GM19467 (cell line): ENCODE measurements around the gene WFS1.

Source experiments
- ATAC-seq: cut with Tn5 transposase; IDR thresholded peaks from one replicate; pipeline ENCODE4 v1.9.1; 2021; ENCODE audit warnings: mild to moderate bottlenecking, moderate library complexity; ENCODE audit not compliant: unreplicated experiment

WFS1 gene

GRCh38 chr4:6324461-6324998 lies 54.9 kb downstream of the WFS1 start:
- no peak for ATAC-seq

DNA sequence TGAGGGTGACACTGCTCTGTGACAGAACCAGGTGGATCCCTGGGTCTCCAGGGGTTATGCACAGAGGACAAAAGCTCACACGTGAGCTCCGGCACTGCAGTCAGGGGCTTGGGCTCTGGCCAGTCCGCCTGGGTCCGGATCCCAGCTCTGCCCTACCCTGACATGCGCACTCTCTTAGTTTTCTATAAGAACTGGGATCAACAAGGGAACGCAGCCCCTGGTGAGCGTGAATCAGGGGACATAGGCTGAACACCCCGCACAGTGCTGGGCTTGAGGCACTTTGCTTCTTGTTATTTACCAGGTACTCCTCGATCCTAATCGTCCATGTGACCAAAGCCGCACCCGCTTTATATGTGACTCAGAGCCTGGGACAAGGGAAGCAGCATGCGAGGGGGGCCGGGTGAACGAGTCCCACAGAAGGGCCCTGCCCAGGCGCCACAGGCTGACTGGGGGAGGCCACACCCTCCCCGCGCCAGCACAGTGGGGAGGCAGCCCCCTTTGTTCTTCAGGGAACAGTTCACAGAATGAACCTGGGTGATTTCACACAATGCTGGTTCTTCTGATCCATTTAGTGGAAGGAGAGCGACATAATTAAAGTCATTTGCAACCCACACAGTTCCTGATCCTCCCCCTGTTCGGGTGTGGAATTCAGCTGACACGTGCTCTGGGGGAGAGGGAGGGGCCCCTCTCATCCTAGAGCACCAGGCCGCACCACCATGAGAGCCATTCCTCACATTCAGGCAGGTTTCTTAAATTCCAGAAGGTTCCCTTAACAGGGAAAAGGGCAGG lies 55.5 kb downstream of the WFS1 start:
- ATAC-seq: no peak

GRCh38 chr4:6325788-6326290 lies 56.2 kb downstream of the WFS1 start:
- no peak for ATAC-seq

DNA sequence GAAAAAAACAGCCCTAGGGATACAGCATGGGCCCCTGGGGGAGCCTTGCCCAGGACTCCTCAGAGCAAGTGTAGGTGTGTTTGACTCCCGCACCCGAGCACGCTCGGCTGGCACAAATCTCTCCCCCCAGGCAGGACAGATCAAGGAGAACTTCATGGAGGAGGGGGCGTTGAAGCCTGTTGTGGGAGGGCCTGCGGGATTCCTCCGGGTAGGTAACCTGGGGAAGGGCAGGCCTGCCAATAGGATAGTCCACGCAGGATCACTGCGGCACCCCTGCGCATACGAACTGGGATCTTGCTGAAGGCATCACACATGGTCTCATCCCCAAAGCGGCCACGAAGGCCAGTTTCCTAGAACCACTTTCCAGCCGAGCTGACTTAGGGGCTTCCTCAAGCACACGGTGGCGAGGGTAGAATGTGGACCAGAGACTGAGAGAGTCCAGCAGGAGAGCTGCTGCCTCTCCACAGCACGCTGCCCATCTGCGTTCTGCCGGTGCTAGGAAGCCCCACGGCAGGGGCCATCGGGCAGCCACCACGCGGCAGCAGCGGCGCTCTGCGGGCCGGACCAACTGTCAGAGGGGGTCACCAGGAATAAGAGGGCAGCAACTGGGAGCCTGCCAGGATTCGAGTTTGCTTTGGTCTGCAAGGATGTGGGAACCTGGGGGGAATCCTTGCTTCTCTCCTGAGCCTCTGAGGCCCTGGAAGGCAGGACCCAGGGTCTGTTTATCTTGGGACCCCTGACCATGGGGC lies 56.8 kb downstream of the WFS1 start:
- ATAC-seq: no peak

GRCh38 chr4:6327220-6327917 lies 57.7 kb downstream of the WFS1 start:
- ATAC-seq: peak; percentile 56

DNA sequence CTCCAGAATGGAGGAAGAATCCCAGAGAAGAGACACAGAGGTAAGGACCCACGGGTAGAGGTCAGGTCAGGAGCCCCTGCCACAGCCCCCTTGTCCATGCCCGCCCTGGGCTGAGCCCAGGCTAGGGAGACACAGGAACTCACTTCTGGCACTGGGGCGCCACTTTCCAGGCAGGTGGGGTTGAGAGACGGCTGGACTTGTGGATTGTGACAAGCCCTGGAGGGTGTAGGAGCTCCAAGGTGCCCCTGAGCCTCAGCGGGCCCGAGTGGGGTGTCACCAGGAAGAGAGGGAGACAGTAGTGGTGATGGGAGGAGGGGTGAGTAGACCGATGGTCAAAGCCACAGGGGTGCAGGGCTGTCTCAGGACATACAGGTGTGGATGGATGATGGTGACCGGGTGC lies 58.9 kb downstream of the WFS1 start:
- ATAC-seq: no peak

DNA sequence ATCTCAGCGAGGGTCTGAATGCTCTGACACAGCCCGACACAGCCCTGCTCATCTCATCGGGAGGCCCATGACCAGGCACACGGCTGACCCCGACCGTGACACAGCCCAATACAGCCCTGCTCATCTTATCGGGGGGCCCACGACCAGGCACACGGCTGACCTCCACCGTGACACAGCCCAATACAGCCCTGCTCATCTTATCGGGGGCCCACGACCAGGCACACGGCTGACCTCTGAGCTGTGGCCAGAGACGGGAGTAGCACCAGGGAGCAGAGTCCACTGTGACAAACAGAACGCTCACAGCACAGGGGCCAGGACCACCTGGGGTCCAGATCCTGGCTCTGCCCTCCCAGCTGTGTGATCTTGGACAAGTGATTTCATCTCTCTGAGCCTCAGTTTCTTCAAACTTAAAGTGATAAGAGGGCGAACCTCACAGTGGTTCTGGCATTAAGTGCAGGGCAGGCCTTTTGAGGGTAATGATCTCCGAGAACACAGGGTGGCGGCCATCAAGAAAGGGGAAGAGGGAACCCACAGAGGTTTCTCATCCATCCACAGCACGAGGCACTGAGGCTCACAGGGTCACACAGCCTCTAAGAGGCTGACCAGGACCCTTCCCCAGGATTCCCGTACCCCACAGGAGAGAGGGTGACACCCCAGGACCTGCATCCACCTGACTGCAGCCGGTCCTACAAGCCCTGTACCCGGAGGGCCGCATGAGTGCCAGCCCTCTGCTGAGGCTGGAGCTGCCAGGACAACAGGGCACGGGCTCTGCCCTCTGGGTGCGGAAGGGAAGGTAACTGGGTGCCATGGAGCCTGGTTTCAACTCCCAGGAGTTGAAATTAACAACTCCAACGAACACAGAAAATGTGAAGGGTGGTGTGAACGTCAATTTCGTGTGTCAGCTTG lies 60.1 kb downstream of the WFS1 start:
- ATAC-seq: no peak

GRCh38 chr4:6330384-6330767 lies 60.7 kb downstream of the WFS1 start:
- ATAC-seq: no peak

DNA sequence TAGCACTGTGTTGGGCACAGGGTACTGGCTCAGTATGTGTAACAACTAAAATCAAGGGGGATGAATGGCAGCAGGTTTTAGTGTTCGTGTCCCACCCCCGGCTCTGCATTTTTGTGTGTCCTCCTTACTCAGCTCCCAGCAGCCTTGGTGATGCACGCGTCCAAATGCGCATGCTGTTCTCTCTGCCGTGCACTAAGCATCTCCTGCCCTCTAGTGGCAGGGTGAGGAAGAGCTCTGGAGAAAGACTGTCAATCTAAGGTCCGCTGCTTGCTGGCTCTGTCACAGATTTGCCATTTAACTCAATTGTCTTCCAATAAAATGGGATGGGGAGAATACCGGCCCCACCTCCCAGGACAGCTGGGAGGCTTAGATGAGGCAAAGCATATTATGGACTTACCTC lies 61.4 kb downstream of the WFS1 start:
- ATAC-seq: no peak

DNA sequence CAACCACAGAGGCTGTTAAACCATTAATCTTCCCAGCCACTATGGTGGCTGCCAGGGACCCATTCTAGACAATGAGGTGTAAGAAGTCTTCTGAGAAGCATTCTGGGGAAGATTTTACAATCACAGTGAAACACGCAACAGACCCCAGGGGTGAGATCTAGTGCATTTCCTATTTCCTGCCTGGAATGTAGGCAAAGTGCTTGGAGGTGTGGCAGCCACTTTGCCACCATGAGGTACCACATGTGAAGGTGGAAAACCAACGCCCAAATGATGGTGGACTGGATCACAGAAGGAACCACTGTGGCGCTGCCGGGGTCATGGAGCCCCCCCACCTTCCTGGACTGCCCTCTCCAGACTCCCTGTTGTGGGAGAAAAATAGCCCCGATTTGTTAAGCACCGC lies 61.8 kb downstream of the WFS1 start:
- ATAC-seq: no peak

GRCh38 chr4:6332042-6332668 lies 62.5 kb downstream of the WFS1 start:
- ATAC-seq: no peak

DNA sequence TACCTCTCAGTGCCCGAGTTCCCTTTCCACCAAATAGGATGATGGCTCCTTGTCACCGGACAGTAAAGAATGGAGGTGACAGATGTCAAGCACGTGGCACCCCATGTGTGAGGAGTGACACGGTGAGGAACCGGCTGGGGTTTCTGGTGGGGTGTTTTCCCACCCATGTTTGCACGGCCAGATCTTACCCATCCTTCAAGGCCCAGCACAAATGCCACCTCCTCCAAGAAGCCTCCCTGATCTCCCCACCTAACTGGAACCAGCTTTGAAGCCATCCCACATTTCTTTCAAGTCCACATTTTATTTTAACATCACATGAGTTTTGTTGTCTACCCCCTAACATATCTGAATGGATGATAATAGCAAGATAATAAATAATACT lies 63.0 kb downstream of the WFS1 start:
- no peak for ATAC-seq

- no peak for ATAC-seq
Observed at GRCh38 chr4:6333301-6334202, 63.9 kb downstream of the WFS1 start.

DNA sequence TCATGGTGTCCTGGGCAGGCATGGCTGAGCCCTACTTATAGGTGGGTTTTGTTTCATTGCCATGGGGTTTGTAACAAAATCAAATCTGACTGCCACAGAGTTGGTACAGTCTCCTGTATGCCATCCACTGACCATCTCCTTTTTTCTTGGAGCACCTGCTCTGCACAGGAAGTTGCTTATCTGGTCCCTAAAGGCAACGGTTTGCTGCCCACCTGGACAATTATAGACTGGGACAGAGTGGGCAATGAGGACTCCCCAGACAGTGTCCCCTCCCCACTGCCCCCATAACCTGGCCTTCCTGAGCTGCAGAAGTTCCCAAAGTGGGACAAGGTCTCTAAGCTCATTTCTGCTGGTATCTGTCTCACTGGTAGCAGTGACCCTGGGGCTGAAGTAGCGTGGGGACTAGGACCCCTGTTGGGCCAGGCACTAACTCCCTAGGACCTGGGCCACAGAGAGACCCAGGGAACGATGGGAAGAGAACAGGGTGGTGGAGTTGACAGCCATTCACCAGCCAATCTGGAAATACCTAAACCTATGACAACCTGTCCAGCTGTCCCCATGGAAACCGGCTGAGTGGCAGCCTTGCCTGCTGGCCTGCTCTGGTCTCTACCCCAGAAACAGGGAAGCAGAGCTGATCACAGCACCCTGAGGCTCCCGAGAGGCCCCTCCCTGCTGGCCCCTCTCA lies 64.7 kb downstream of the WFS1 start:
- no peak for ATAC-seq

- ATAC-seq: no peak
Observed at GRCh38 chr4:6335040-6335590, 65.5 kb downstream of the WFS1 start.

DNA sequence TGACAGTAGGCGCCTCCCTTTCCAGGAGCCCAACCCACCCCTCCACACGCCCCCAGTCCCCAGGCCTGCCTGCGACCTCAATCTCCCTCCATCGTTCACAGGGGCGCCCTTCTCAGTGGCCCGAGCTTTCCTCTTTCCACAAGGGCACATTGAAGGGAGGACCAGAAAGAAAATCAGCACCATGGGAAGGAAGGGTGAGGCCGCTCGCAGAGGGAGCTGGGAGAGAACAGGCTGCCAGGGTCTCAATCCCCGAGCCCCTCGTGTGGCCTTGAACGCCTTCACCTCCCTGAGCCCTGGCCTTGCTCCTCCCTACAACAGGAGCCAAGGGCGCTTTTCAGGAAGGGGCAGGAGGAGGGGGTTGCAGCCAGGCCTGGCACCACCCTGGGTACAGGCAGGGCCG lies 66.5 kb downstream of the WFS1 start:
- no peak for ATAC-seq

GRCh38 chr4:6337331-6337935 lies 67.8 kb downstream of the WFS1 start:
- no peak for ATAC-seq
